HepG2 (cell line): ENCODE data around the gene ASXL1. TPM values are rescaled to one million over a fixed set of nuclear protein-coding genes. Genes with fewer than 3 reads are reported as not detected.
"Not testable (repeated sequence)": the region's sequence is repeated elsewhere in the genome, so short reads cannot be mapped to it uniquely, and the experiment has no call there.

Experiments
- ATAC-seq: fragments of 200-7000 bp; cut with Tn5 transposase; 3 replicates; pipeline ENCODE4 v1.9.1; 2020; ENCODE audit warnings: mild to moderate bottlenecking, moderate library complexity
- BruUV-seq: library from RNA; stranded (reverse); fragments of 400-500 nt; replicated peaks from 2 replicates; lab custom pipeline; 2021; lab: Mats Ljungman, UMichigan
- CTCF ChIA-PET: fragments of 300-600 bp; formaldehyde crosslinking; extraction: SDS; loops from one replicate; lab custom pipeline; 2021; ENCODE audit warnings: low total read pairs, inconsistent platforms, low intra/inter-chr PET ratio; lab: Yijun Ruan, JAX
- POLR2A ChIA-PET: fragments of 350-600 bp; sonication (Branson Sonifier 250); formaldehyde crosslinking; loops from one replicate; lab custom pipeline; 2020; ENCODE audit warnings: antibody characterized with exemption, inconsistent platforms; lab: Yijun Ruan, JAX
- DNase-seq: peaks from one replicate; pipeline ENCODE4 v3.0.0-alpha.2; 2015; ENCODE audit warnings: low spot score
- FAIRE-seq: peaks from 3 replicates; lab custom pipeline; 2011; peaks lifted over from hg19 to GRCh38; lab: Jason Lieb, UNC
- H2AFZ ChIP-seq: one replicate; pipeline ENCODE4 v1.6.1; 2011; ENCODE audit warnings: low read length, inconsistent platforms
- H3K27ac ChIP-seq: fragments of 300-600 bp; 3 replicates; pipeline ENCODE4 v1.8.0; 2011; ENCODE audit warnings: mixed run types, mild to moderate bottlenecking, mixed read lengths, low read length, inconsistent platforms; ENCODE audit not compliant: insufficient read depth; ENCODE audit errors: extremely low read length
- H3K27me3 ChIP-seq, 2 experiments: fragments of 200-600 bp in 1 of 2; 2 replicates in 1 of 2; 3 replicates in 1 of 2; pipeline versions ENCODE4 v1.6.0 to v1.8.0; 2011; ENCODE audit warnings: low read length in 2 of 2, mild to moderate bottlenecking in 2 of 2, moderate library complexity in 2 of 2, inconsistent platforms in 1 of 2; ENCODE audit not compliant: insufficient read depth in 2 of 2, control insufficient read depth in 1 of 2
- H3K36me3 ChIP-seq, 2 experiments: fragments of 200-600 bp in 1 of 2; replicated peaks in 1 of 2; 2 replicates in 1 of 2; 3 replicates in 1 of 2; pipeline versions ENCODE4 v1.5.1 to v1.8.0; 2011; ENCODE audit warnings: low read length in 2 of 2, inconsistent platforms in 1 of 2; ENCODE audit not compliant: insufficient read depth in 2 of 2, control insufficient read depth in 1 of 2
- H3K4me1 ChIP-seq: 2 replicates; pipeline ENCODE4 v1.5.1; 2012; ENCODE audit warnings: low read length, inconsistent platforms; ENCODE audit not compliant: insufficient read depth
- H3K4me2 ChIP-seq: 2 replicates; pipeline ENCODE4 v1.6.0; 2011; ENCODE audit warnings: low read depth, low read length, inconsistent platforms
- H3K4me3 ChIP-seq, 3 experiments: fragments of 200-600 bp in 1 of 3; sonication (generic), shearing (Covaris generic) in 1 of 3; replicated peaks in 1 of 3; 2 replicates each; pipeline ENCODE4 v1.5.1; 2011 to 2016; ENCODE audit warnings: low read length in 3 of 3, inconsistent platforms in 2 of 3, low read depth in 2 of 3, mild to moderate bottlenecking in 2 of 3, control low read depth in 1 of 3, mixed read lengths in 1 of 3; ENCODE audit not compliant: insufficient read depth in 1 of 3
- H3K79me2 ChIP-seq: one replicate; pipeline ENCODE4 v1.6.1; 2011; ENCODE audit warnings: low read length, inconsistent platforms; ENCODE audit not compliant: insufficient read depth
- H3K9ac ChIP-seq: 2 replicates; pipeline ENCODE4 v1.6.0; 2011; ENCODE audit warnings: mild to moderate bottlenecking, low read depth, low read length, inconsistent platforms; ENCODE audit not compliant: insufficient read depth
- H3K9me3 ChIP-seq: 2 replicates; pipeline ENCODE4 v1.5.1; 2012; ENCODE audit warnings: mild to moderate bottlenecking, low read length
- H4K20me1 ChIP-seq: 2 replicates; pipeline ENCODE4 v1.6.0; 2011; ENCODE audit warnings: inconsistent platforms, mild to moderate bottlenecking, low read length, moderate library complexity; ENCODE audit not compliant: insufficient read depth
- FOXK1 ChIP-seq: sonication (generic); formaldehyde crosslinking; IDR thresholded peaks from 2 replicates; pipeline ENCODE4 v1.4.0; 2020; ENCODE audit warnings: low read depth, missing genetic modification reagents, borderline replicate concordance
- KLF9 ChIP-seq: IDR thresholded peaks from 2 replicates; pipeline ENCODE4 v1.6.1; 2016; ENCODE audit warnings: low read depth
- TCF7 ChIP-seq: sonication (generic); IDR thresholded peaks from 2 replicates; pipeline ENCODE4 v1.6.1; 2016; ENCODE audit warnings: antibody characterized with exemption, low read depth
- ZNF274 ChIP-seq: sonication (generic); formaldehyde crosslinking; IDR thresholded peaks from 2 replicates; pipeline ENCODE4 v1.5.1; 2020; ENCODE audit warnings: mild to moderate bottlenecking, missing genetic modification reagents
- ZNF331 ChIP-seq: sonication (generic); formaldehyde crosslinking; IDR thresholded peaks from 2 replicates; pipeline ENCODE4 v1.4.0; 2020; ENCODE audit warnings: missing genetic modification reagents
- ZNF713 ChIP-seq: sonication (generic); formaldehyde crosslinking; IDR thresholded peaks from 2 replicates; pipeline ENCODE4 v1.4.0; 2020; ENCODE audit warnings: mild to moderate bottlenecking, missing genetic modification reagents
- ZNF792 ChIP-seq: IDR thresholded peaks from 2 replicates; pipeline ENCODE4 v1.6.1; 2016
- WGBS: methylation state at CpG from one replicate; pipeline ENCODE4 v1.1.6; 2017; ENCODE audit warnings: low lambda C conversion rate; 5-methylcytosine and 5-hydroxymethylcytosine counted together
- in situ Hi-C: cut with HindIII; loops from 2 replicates; pipeline ENCODE4 v1.10.0; 2017; ENCODE audit warnings: low pct_unique_long_range_greater_than_20kb; ENCODE audit not compliant: extremely low pct_ligation_motif_present
- intact Hi-C: fragments of 100-400 bp; cut with micrococcal nuclease; formaldehyde crosslinking; loops from one replicate; pipeline ENCODE4 v1.10.0; 2022; ENCODE audit not compliant: unreplicated experiment
- polyA plus RNA-seq, 8 experiments: library from polyadenylated mRNA; depleted of rRNA in 3 of 8; stranded (reverse) in 7 of 8; unstranded in 1 of 8; fragments of >200 nt; fragmentation: Illumina TruSeq in 4 of 8; extraction: Trizol in 4 of 8; gene quantifications; 2 replicates each; pipeline versions ENCODE4 v1.2.1 to v1.2.3, GENCODE V29; 2011 to 2016; ENCODE audit warnings: low read depth in 4 of 8, missing spikeins in 1 of 8, mixed read lengths in 1 of 8; ENCODE audit not compliant: insufficient read depth in 1 of 8
- total RNA-seq, 5 experiments: library from RNA; depleted of rRNA; stranded (reverse); fragments of >200 nt; fragmentation: Illumina TruSeq; extraction: Trizol; gene quantifications; 2 replicates each; pipeline ENCODE4 v1.2.3, GENCODE V29; 2016; ENCODE audit warnings: low read depth in 1 of 5
- TF ChIP-seq, protein P1 (sequence below): sonication (generic); formaldehyde crosslinking; IDR thresholded peaks from 2 replicates; pipeline ENCODE4 v1.4.0; 2020; ENCODE audit warnings: mild to moderate bottlenecking, low read depth, missing genetic modification reagents

ASXL1 gene
- total and polyA plus RNA-seq, 2 of the 13 experiments (the other 11 are each of a cell fraction or from before 2014, with no cell fraction given): 62.1 to 74.8 TPM

DNA sequence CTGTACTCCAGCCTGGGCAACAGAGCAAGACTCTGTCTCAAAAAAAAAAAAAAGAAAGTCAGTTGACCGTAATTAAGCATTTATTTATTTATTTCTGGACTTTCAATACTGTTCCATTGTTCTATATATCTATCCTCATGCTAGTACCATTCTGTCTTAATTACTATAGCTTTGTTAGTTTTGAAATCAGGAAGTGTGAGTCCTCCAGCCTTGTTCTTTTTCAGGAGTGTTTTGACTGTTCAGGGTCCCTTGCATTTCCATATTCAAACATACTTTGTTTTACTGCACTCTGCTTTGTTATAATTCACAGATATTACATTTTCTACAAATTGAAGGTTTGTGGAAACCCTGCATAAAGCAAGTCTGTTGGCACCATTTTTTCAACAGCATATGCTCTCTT lies 36.7 kb upstream of the ASXL1 start (continued):
- TF ChIP-seq FOXK1: no peak
- TF ChIP-seq, protein P1, sequence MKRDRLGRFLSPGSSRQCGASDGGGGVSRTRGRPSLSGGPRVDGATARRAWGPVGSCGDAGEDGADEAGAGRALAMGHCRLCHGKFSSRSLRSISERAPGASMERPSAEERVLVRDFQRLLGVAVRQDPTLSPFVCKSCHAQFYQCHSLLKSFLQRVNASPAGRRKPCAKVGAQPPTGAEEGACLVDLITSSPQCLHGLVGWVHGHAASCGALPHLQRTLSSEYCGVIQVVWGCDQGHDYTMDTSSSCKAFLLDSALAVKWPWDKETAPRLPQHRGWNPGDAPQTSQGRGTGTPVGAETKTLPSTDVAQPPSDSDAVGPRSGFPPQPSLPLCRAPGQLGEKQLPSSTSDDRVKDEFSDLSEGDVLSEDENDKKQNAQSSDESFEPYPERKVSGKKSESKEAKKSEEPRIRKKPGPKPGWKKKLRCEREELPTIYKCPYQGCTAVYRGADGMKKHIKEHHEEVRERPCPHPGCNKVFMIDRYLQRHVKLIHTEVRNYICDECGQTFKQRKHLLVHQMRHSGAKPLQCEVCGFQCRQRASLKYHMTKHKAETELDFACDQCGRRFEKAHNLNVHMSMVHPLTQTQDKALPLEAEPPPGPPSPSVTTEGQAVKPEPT: no peak
- no peak for TF ChIP-seq ZNF274 (CRISPR knock-in tag)
- TF ChIP-seq KLF9 (CRISPR knock-in tag): no peak
- no peak for TF ChIP-seq ZNF792 (CRISPR knock-in tag)
- no peak for TF ChIP-seq TCF7
- TF ChIP-seq ZNF331: no peak
- TF ChIP-seq ZNF713: no peak

DNA sequence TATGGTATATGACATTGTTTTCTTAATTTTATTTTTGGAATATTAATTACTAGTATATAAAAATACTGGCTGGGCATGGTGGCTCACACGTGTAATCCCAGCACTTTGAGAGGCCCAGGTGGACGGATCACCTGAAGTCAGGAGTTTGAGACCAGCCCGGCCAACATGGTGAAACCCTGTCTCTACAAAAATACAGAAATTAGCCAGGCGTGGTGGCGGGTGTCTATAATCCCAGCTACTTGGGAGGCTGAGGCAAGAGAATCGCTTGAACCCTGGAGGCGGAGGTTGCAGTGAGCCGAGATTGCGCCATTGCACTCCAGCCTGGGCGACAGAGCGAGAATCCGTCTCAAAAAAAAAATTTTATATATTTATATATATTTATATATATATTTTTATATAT lies 35.9 kb upstream of the ASXL1 start:
- H2AFZ ChIP-seq, H3K9ac ChIP-seq, H3K4me2 ChIP-seq, CTCF ChIA-PET, H3K27ac ChIP-seq, H3K27me3 ChIP-seq, H4K20me1 ChIP-seq, H3K4me3 ChIP-seq, ATAC-seq, FAIRE-seq, intact Hi-C loops, H3K9me3 ChIP-seq, in situ Hi-C loops, DNase-seq, H3K79me2 ChIP-seq, BruUV-seq, POLR2A ChIA-PET: not testable (repeated sequence)
- peaks cover 2 to 16% of the 10 kb centered on the region in 2 experiments; a peak in 4 of 5 replicates for H3K36me3 ChIP-seq
- H3K4me1 ChIP-seq: peaks cover 35% of the 10 kb centered on the region
- 97% methylated on average over 12 of the region's 12 CpGs for WGBS

DNA sequence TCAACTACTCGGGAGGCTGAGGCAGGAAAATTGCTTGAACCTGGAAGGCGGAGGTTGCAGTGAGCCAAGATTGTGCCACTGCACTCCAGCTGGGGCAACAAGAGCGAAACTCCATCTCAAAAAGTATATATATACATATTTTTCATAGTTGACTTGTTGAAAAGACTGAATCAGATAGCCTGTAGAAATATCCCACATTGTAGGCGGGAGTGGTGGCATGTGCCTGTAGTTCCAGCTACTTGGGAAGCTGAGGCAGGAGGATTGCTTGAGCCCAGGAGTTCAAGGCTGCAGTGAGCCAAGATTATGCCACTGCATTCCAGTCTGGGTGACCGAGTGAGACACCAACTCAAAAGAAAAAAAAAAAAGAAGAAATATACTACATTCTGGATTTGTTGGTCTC lies 34.4 kb upstream of the ASXL1 start:
- CTCF ChIA-PET: not testable (repeated sequence)
- 96% methylated on average over 5 of the region's 5 CpGs for WGBS
- POLR2A ChIA-PET: interaction anchor here (4.5 kb wide), 1 partner anchor 34 kb away, joined by 39 read pairs; no protein-coding TSS in a partner anchor

More for the DNA sequence above, 34.4 kb upstream of the ASXL1 start:
- Histone ChIP-seq H3K27ac (peak overlapping the region; percentile 22), H3K4me1 (peaks cover 50% of the 10 kb centered on the region)
- H4K20me1 ChIP-seq, FAIRE-seq, H3K4me2 ChIP-seq, DNase-seq, H3K9me3 ChIP-seq, in situ Hi-C loops, BruUV-seq, H3K27me3 ChIP-seq, ATAC-seq, H2AFZ ChIP-seq, H3K36me3 ChIP-seq, H3K4me3 ChIP-seq, H3K79me2 ChIP-seq, intact Hi-C loops, H3K9ac ChIP-seq: not testable (repeated sequence)
